Measurements from ENCODE around the gene GLMN. TPM values are rescaled to one million over a fixed set of nuclear protein-coding genes. Genes with fewer than 3 reads are reported as not detected.

Gene GLMN
- polyA plus RNA-seq, 1 donor (not counting 4 experiments of a cell fraction or from before 2014, with no cell fraction given), result 11.3 TPM

- no peak overlapping the region for H3K9ac ChIP-seq (ENCODE audit: control insufficient read depth, extremely low read depth, insufficient read depth, low read length)
- FAIRE-seq, result no peak
- DNase-seq (ENCODE audit: low read depth, low spot score), result no peak
- no peak for TF ChIP-seq CTCF (optimal IDR thresholded peaks at IDR 0.05 in 1 of 3, IDR thresholded peaks at IDR 0.05 in 1 of 3, conservative IDR thresholded peaks at IDR 0.05 in 1 of 3; ENCODE audit: extremely low read depth in 1 of 3, insufficient read depth in 2 of 3, low read length in 3 of 3)
- no peak for TF ChIP-seq EZH2 (IDR thresholded peaks at IDR 0.05; ENCODE audit: low read length)
- H3K27me3 ChIP-seq (ENCODE audit: control insufficient read depth, extremely low read depth, insufficient read depth, low read length), result no peaks in the 10 kb centered on the region
- H3K4me3 ChIP-seq (ENCODE audit: control insufficient read depth in 2 of 3, extremely low read depth in 1 of 3, insufficient read depth in 2 of 3, low read depth in 1 of 3, low read length in 3 of 3), result no peak overlapping the region
- dilution Hi-C loops (cut with MboI; ENCODE audit: extremely low pct_ligation_motif_present, low sequenced_read_pairs), result no loop called here
- no peaks in the 10 kb centered on the region for H3K9me3 ChIP-seq (ENCODE audit: control insufficient read depth, low read depth, low read length)
- H2AFZ ChIP-seq (ENCODE audit: control insufficient read depth, low read length), result no peak overlapping the region
- peaks cover 0 to 2% of the 10 kb centered on the region in 2 experiments for H3K36me3 ChIP-seq (ENCODE audit: control insufficient read depth in 2 of 2, extremely low read depth in 1 of 2, insufficient read depth in 2 of 2, low read length in 2 of 2)
- H3K4me1 ChIP-seq (ENCODE audit: control insufficient read depth, extremely low read depth, insufficient read depth, low read length), result peaks cover 13% of the 10 kb centered on the region
- peaks cover 2% of the 10 kb centered on the region for H3K79me2 ChIP-seq (ENCODE audit: control insufficient read depth, insufficient read depth, low read length)
- no peak overlapping the region for H3K27ac ChIP-seq (ENCODE audit: control insufficient read depth, insufficient read depth, low read length)
- H3K9me1 ChIP-seq (ENCODE audit: control insufficient read depth, extremely low read depth, insufficient read depth, low read length), result no peaks in the 10 kb centered on the region
- no peaks in the 10 kb centered on the region for H4K20me1 ChIP-seq (ENCODE audit: control insufficient read depth, extremely low read depth, insufficient read depth, low read length)
- no peak overlapping the region for H3K4me2 ChIP-seq (ENCODE audit: control insufficient read depth, extremely low read depth, insufficient read depth, low read depth, low read length)
These were observed 34.9 kb upstream of the GLMN start for GRCh38 chr1:92333668-92334067.

GRCh38 chr1:92329347-92330129 is 30.8 kb upstream of the GLMN start:
- TF ChIP-seq CTCF (optimal IDR thresholded peaks at IDR 0.05 in 1 of 3, IDR thresholded peaks at IDR 0.05 in 1 of 3, conservative IDR thresholded peaks at IDR 0.05 in 1 of 3; ENCODE audit: extremely low read depth in 1 of 3, insufficient read depth in 2 of 3, low read length in 3 of 3) (peak in 1 of 3 experiments; percentile 6), EZH2 (IDR thresholded peaks at IDR 0.05; ENCODE audit: low read length) (no peak)
- Histone ChIP-seq H3K4me2 (ENCODE audit: control insufficient read depth, extremely low read depth, insufficient read depth, low read depth, low read length) (peak overlapping the region; percentile 52), H3K27me3 (ENCODE audit: control insufficient read depth, extremely low read depth, insufficient read depth, low read length) (no peaks in the 10 kb centered on the region), H3K79me2 (ENCODE audit: control insufficient read depth, insufficient read depth, low read length) (peaks cover 2% of the 10 kb centered on the region), H3K9me1 (ENCODE audit: control insufficient read depth, extremely low read depth, insufficient read depth, low read length) (no peaks in the 10 kb centered on the region), H3K27ac (ENCODE audit: control insufficient read depth, insufficient read depth, low read length) (peak overlapping the region; percentile 66), H3K4me1 (ENCODE audit: control insufficient read depth, extremely low read depth, insufficient read depth, low read length) (peaks cover 22% of the 10 kb centered on the region), H3K9me3 (ENCODE audit: control insufficient read depth, low read depth, low read length) (peaks cover 5% of the 10 kb centered on the region), H3K9ac (ENCODE audit: control insufficient read depth, extremely low read depth, insufficient read depth, low read length) (peak overlapping the region; percentile 11), H3K4me3 (ENCODE audit: control insufficient read depth in 2 of 3, extremely low read depth in 1 of 3, insufficient read depth in 2 of 3, low read depth in 1 of 3, low read length in 3 of 3) (no peak overlapping the region), H2AFZ (ENCODE audit: control insufficient read depth, low read length) (no peak overlapping the region), H3K36me3 (ENCODE audit: control insufficient read depth in 2 of 2, extremely low read depth in 1 of 2, insufficient read depth in 2 of 2, low read length in 2 of 2) (no peaks in the 10 kb centered on the region), H4K20me1 (ENCODE audit: control insufficient read depth, extremely low read depth, insufficient read depth, low read length) (no peaks in the 10 kb centered on the region)
- peak; percentile 76 for DNase-seq (ENCODE audit: low read depth, low spot score)
- FAIRE-seq, result peak; percentile 99
- dilution Hi-C loops (cut with MboI; ENCODE audit: extremely low pct_ligation_motif_present, low sequenced_read_pairs), result no loop called here
